A549 (cell line): Measurements from ENCODE around the gene PIK3C2B. TPM values are rescaled to one million over a fixed set of nuclear protein-coding genes. Genes with fewer than 3 reads are reported as not detected.

ENCODE experiments used
- ATAC-seq, 2 experiments: fragments of 200-7000 bp in 1 of 2; fragments of >200 bp in 1 of 2; cut with Nextera tagmentation in 1 of 2; cut with Tn5 transposase in 1 of 2; 3 replicates each; pipeline versions ENCODE4 v1.8.0 to v1.9.1; 2018 to 2020; ENCODE audit warnings: mild to moderate bottlenecking in 1 of 2, moderate library complexity in 1 of 2
- CTCF ChIA-PET: fragments of 300-600 bp; sonication (Branson Sonifier 250); formaldehyde crosslinking; extraction: SDS; loops from one replicate; lab custom pipeline; 2021; ENCODE audit warnings: antibody characterized with exemption, inconsistent platforms; lab: Yijun Ruan, JAX
- POLR2A ChIA-PET: fragments of 350-600 bp; formaldehyde crosslinking; extraction: SDS; loops from one replicate; lab custom pipeline; 2021; ENCODE audit warnings: antibody characterized with exemption, inconsistent platforms; lab: Yijun Ruan, JAX
- DNase-seq, 2 experiments: peaks; one replicate each; pipeline versions ENCODE4 v3.0.0 to v3.0.0-alpha.2; 2011 to 2016; ENCODE audit warnings: low read depth in 1 of 2, low spot score in 1 of 2
- FAIRE-seq: peaks from 2 replicates; lab custom pipeline; 2011; peaks lifted over from hg19 to GRCh38; lab: Jason Lieb, UNC
- H3K27ac ChIP-seq, 2 experiments: fragments of >200 bp; sonication (Bioruptor Twin); formaldehyde crosslinking; 3 replicates each; pipeline ENCODE4 v1.5.1; 2016 to 2017
- H3K4me1 ChIP-seq: fragments of >200 bp; sonication (Bioruptor Twin); formaldehyde crosslinking; 3 replicates; pipeline ENCODE4 v1.6.1; 2016
- H3K4me2 ChIP-seq: fragments of >200 bp; sonication (Bioruptor Twin); formaldehyde crosslinking; 3 replicates; pipeline ENCODE4 v1.6.1; 2016
- H3K4me3 ChIP-seq: fragments of >200 bp; sonication (Bioruptor Twin); formaldehyde crosslinking; 3 replicates; pipeline ENCODE4 v1.5.1; 2016
- H3K9me3 ChIP-seq: fragments of >200 bp; sonication (Bioruptor Twin); formaldehyde crosslinking; 3 replicates; pipeline ENCODE4 v1.6.1; 2016
- CBX2 ChIP-seq: fragments of 200-600 bp; sonication (generic); IDR thresholded peaks from 2 replicates; pipeline ENCODE4 v1.6.1; 2016; ENCODE audit warnings: low read depth, mild to moderate bottlenecking, borderline replicate concordance
- CBX8 ChIP-seq: fragments of 200-600 bp; sonication (generic); IDR thresholded peaks from 2 replicates; pipeline ENCODE4 v1.6.1; 2016
- ESRRA ChIP-seq: fragments of 150-350 bp; IDR thresholded peaks from 2 replicates; pipeline ENCODE4 v1.6.1; 2014; ENCODE audit warnings: mild to moderate bottlenecking, low read length, borderline replicate concordance
- FOSB ChIP-seq: fragments of 250-450 bp; sonication (Bioruptor Pico); IDR thresholded peaks from 2 replicates; pipeline ENCODE4 v1.5.0; 2020; ENCODE audit warnings: mild to moderate bottlenecking, moderate library complexity
- HOXB13 ChIP-seq: fragments of 250-450 bp; sonication (Bioruptor Pico); IDR thresholded peaks from 2 replicates; pipeline ENCODE4 v1.5.0; 2020; ENCODE audit warnings: low read depth, mild to moderate bottlenecking, moderate library complexity
- JUN ChIP-seq, 2 experiments: fragments of >200 bp; sonication (Bioruptor Twin); formaldehyde crosslinking; IDR thresholded peaks; 2 replicates in 1 of 2; 3 replicates in 1 of 2; pipeline ENCODE4 v1.6.1; 2016 to 2017
- MAFK ChIP-seq: fragments of 450-650 bp; IDR thresholded peaks from 2 replicates; pipeline ENCODE4 v1.6.1; 2014; ENCODE audit not compliant: partially characterized antibody
- RARB ChIP-seq: fragments of 250-450 bp; sonication (Bioruptor Pico); IDR thresholded peaks from 2 replicates; pipeline ENCODE4 v1.8.0; 2021; ENCODE audit warnings: mild to moderate bottlenecking, moderate library complexity
- TP53 ChIP-seq: fragments of 250-450 bp; sonication (Bioruptor Pico); IDR thresholded peaks from 2 replicates; pipeline ENCODE4 v1.5.0; 2021; ENCODE audit warnings: mild to moderate bottlenecking, moderate library complexity
- ZFP36 ChIP-seq: fragments of 450-650 bp; IDR thresholded peaks from 2 replicates; pipeline ENCODE4 v1.6.1; 2014; ENCODE audit warnings: borderline replicate concordance; ENCODE audit not compliant: partially characterized antibody
- ZSCAN20 ChIP-seq: fragments of 250-450 bp; sonication (Bioruptor Pico); IDR thresholded peaks from 2 replicates; pipeline ENCODE4 v1.8.0; 2022; ENCODE audit warnings: mild to moderate bottlenecking, moderate library complexity
- WGBS: methylation state at CpG from one replicate; pipeline ENCODE4 v1.1.6; 2017; ENCODE audit errors: missing lambda C conversion rate; 5-methylcytosine and 5-hydroxymethylcytosine counted together
- polyA plus RNA-seq, 4 experiments: library from polyadenylated mRNA; depleted of rRNA in 3 of 4; stranded (reverse); fragments of >200 nt; fragmentation: RNase III in 1 of 4; extraction: RNeasy Plus Mini Kit Qiagen cat#74134 plus additional on column Dnase treatment in 1 of 4; gene quantifications; 2 replicates in 3 of 4; 3 replicates in 1 of 4; pipeline ENCODE4 v1.2.3, GENCODE V29; 2011 to 2017
- TF ChIP-seq, protein P1 (sequence below): IDR thresholded peaks from 2 replicates; pipeline ENCODE4 v1.6.1; 2012
- TF ChIP-seq, protein P2 (sequence below): IDR thresholded peaks from 2 replicates; pipeline ENCODE4 v1.6.1; 2012; ENCODE audit warnings: low read depth, borderline replicate concordance
- TF ChIP-seq, protein P3 (sequence below): fragments of >200 bp; sonication (Bioruptor Twin); formaldehyde crosslinking; IDR thresholded peaks from 3 replicates; pipeline ENCODE4 v1.5.1; 2016
- TF ChIP-seq, protein P4 (sequence below): fragments of 200-600 bp; sonication (generic); IDR thresholded peaks from 2 replicates; pipeline ENCODE4 v1.6.1; 2016; ENCODE audit warnings: antibody characterized with exemption, mild to moderate bottlenecking, moderate library complexity

Gene PIK3C2B
- polyA plus RNA-seq, 2 of the 4 experiments (the other 2 are of a cell fraction) = 9.2 to 9.7 TPM

DNA sequence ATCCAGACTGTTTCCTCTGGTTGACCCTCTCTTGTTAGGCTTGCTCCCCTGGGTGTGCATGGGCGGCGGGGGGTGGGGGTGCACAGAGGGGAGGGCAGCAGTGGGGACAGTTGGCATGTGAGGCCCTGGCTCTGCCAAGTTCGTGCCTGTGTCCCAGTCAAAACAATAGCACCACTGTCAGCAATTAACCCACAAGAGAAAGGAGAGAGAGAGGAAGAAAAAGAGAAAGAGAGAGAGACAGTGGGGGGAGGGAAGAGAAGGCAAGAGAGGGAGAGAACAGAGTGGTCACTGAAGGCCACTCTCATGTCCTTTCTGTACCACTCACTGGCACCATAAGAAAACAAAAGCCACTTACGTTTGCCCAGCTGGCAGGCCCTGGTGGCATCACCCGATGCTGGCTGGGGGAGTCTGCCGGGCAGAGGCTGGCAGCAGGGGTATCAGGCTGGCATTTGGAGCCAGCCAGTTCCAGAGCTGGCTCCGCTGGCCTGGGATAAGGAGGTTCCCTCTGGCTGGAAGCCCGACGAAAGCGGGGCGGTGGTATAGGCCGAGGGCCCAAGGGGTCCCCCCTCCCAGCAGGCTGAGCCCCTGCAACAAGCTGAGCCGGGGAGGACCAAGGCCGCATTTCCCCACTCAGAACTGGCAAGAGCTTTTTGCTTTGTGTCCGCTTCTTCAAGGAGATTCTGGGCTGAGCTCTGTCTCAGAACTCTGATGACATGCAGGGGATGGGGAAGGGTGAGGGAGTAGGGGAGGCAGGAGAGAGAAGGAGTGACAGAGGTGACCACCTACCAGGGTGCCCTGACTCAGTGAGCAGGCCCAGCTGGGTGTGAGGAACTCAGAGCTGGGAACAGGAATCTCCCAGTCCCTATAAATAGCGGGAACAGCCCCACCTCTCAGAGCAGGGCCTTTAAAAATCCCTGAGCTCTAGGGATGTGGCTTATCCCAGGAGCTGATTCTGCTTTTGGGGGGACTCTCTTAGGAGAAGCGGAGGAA, 27.9 kb downstream of the PIK3C2B start (continued):
- TF ChIP-seq, protein P1, sequence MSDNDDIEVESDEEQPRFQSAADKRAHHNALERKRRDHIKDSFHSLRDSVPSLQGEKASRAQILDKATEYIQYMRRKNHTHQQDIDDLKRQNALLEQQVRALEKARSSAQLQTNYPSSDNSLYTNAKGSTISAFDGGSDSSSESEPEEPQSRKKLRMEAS = no peak
- TF ChIP-seq, protein P2, sequence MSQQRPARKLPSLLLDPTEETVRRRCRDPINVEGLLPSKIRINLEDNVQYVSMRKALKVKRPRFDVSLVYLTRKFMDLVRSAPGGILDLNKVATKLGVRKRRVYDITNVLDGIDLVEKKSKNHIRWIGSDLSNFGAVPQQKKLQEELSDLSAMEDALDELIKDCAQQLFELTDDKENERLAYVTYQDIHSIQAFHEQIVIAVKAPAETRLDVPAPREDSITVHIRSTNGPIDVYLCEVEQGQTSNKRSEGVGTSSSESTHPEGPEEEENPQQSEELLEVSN = no peak
- TF ChIP-seq ZFP36 = no peak

DNA sequence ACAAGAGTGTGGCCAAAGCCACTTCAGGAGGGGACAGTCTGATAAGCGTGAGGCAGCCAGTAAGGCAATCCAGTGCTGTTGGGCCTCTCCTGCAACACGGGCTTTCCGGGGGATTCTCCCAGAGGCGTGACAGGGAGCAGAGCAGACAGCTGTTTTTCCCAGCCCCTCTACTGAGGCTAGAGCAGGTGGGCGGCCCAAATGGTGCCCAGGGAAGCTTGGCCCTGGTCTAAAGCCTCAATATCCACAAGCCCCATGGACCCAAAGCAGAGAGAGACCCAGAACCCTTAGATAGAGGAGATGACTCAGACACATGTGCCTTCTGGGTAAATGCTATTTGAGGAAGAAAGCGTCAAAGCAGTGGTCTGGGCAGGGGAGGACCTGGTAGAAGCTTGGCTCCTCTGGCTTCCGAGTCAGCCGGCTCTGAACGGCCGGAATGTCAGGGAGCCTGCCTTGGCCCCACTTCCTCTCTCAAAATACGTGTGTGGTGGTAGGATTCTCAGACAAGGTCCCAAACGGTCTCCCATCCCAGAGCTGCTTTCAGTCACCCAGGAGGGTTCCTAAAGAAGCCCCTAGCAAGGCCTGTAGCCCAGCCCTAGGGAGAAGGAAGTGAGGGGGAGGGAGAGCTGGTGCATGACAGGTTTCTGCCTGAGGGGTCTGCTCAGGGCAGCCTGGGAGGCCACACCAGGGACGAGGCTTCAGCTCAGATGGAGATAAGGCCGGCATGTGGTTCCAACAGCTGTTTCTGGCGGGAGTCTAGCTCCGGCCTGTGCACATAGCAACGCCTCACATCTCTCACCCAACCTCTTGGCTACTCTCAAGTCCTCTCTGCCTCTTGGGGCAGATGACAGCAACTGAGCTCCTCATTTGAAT, 28.8 kb downstream of the PIK3C2B start:
- TF ChIP-seq, protein P1 = no peak
- TF ChIP-seq ZSCAN20 (CRISPR knock-in tag) (no peak), TP53 (no peak), HOXB13 (CRISPR knock-in tag) (no peak), ESRRA (no peak), CBX2 (no peak), RARB (CRISPR knock-in tag) (no peak), JUN (IDR thresholded peaks at IDR 0.05) (no peak), FOSB (CRISPR knock-in tag) (no peak), CBX8 (no peak), MAFK (no peak)
- TF ChIP-seq, protein P3, sequence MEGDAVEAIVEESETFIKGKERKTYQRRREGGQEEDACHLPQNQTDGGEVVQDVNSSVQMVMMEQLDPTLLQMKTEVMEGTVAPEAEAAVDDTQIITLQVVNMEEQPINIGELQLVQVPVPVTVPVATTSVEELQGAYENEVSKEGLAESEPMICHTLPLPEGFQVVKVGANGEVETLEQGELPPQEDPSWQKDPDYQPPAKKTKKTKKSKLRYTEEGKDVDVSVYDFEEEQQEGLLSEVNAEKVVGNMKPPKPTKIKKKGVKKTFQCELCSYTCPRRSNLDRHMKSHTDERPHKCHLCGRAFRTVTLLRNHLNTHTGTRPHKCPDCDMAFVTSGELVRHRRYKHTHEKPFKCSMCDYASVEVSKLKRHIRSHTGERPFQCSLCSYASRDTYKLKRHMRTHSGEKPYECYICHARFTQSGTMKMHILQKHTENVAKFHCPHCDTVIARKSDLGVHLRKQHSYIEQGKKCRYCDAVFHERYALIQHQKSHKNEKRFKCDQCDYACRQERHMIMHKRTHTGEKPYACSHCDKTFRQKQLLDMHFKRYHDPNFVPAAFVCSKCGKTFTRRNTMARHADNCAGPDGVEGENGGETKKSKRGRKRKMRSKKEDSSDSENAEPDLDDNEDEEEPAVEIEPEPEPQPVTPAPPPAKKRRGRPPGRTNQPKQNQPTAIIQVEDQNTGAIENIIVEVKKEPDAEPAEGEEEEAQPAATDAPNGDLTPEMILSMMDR = no peak
- TF ChIP-seq, protein P4, sequence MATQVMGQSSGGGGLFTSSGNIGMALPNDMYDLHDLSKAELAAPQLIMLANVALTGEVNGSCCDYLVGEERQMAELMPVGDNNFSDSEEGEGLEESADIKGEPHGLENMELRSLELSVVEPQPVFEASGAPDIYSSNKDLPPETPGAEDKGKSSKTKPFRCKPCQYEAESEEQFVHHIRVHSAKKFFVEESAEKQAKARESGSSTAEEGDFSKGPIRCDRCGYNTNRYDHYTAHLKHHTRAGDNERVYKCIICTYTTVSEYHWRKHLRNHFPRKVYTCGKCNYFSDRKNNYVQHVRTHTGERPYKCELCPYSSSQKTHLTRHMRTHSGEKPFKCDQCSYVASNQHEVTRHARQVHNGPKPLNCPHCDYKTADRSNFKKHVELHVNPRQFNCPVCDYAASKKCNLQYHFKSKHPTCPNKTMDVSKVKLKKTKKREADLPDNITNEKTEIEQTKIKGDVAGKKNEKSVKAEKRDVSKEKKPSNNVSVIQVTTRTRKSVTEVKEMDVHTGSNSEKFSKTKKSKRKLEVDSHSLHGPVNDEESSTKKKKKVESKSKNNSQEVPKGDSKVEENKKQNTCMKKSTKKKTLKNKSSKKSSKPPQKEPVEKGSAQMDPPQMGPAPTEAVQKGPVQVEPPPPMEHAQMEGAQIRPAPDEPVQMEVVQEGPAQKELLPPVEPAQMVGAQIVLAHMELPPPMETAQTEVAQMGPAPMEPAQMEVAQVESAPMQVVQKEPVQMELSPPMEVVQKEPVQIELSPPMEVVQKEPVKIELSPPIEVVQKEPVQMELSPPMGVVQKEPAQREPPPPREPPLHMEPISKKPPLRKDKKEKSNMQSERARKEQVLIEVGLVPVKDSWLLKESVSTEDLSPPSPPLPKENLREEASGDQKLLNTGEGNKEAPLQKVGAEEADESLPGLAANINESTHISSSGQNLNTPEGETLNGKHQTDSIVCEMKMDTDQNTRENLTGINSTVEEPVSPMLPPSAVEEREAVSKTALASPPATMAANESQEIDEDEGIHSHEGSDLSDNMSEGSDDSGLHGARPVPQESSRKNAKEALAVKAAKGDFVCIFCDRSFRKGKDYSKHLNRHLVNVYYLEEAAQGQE = no peak
- Histone ChIP-seq H3K9me3 (no peaks in the 10 kb centered on the region), H3K4me2 (no peak overlapping the region), H3K27ac (no peak overlapping the region), H3K4me1 (no peaks in the 10 kb centered on the region), H3K4me3 (no peak overlapping the region)
- no peak for DNase-seq
- ChIA-PET CTCF (interaction anchor here (0.7 to 3.4 kb wide), 13 partner anchors 8 to 67 kb away, joined by 3 to 23 read pairs (median 6); partner anchors contain the start of gene PIK3C2B), POLR2A (no interaction called here)
- 67% methylated on average over 14 of the region's 17 CpGs for WGBS
- no peak for ATAC-seq
- FAIRE-seq = no peak
